Measurements from ENCODE around the gene ZBTB38.

Gene ZBTB38

GRCh38 chr3:141366285-141367037 lies 1.8 kb upstream of the ZBTB38 start:
- in situ Hi-C loops (cut with MboI; ENCODE audit: low sequenced_read_pairs), result no loop called here

- in situ Hi-C loops (cut with MboI; ENCODE audit: low sequenced_read_pairs), result no loop called here
Measured at GRCh38 chr3:141367038-141367730, 1.1 kb upstream of the ZBTB38 start.

GRCh38 chr3:141368925-141369794 lies 856 bp downstream of the ZBTB38 start:
- in situ Hi-C loops (cut with MboI; ENCODE audit: low sequenced_read_pairs), result no loop called here

- in situ Hi-C loops (cut with MboI; ENCODE audit: low sequenced_read_pairs), result no loop called here
Measured at GRCh38 chr3:141370065-141370533, 1.8 kb downstream of the ZBTB38 start.

GRCh38 chr3:141371882-141372281 lies 3.6 kb downstream of the ZBTB38 start:
- in situ Hi-C loops (cut with MboI; ENCODE audit: low sequenced_read_pairs), result no loop called here

DNA sequence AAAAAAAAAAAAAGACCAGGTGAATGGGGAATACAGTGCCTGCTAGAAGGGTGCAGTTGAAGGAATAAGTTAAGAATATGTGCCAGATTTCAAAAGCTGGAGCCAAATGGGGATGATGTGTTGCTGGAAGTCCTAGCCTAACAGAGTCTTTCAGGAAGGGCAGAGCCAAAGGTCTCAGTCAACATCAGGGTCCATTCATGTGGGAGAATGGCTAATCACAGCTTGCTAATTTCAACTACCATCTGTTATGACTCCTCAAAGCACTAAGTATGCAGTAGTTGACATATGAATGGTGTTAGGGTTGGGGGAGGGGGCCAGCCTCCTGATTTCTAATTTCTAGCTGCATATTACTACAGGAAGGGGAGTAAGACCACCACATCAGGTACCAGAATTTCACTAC lies 4.4 kb downstream of the ZBTB38 start:
- in situ Hi-C loops (cut with MboI; ENCODE audit: low sequenced_read_pairs), result no loop called here

- in situ Hi-C loops (cut with MboI; ENCODE audit: low sequenced_read_pairs), result no loop called here
Measured at GRCh38 chr3:141373232-141373631, 4.9 kb downstream of the ZBTB38 start.

DNA sequence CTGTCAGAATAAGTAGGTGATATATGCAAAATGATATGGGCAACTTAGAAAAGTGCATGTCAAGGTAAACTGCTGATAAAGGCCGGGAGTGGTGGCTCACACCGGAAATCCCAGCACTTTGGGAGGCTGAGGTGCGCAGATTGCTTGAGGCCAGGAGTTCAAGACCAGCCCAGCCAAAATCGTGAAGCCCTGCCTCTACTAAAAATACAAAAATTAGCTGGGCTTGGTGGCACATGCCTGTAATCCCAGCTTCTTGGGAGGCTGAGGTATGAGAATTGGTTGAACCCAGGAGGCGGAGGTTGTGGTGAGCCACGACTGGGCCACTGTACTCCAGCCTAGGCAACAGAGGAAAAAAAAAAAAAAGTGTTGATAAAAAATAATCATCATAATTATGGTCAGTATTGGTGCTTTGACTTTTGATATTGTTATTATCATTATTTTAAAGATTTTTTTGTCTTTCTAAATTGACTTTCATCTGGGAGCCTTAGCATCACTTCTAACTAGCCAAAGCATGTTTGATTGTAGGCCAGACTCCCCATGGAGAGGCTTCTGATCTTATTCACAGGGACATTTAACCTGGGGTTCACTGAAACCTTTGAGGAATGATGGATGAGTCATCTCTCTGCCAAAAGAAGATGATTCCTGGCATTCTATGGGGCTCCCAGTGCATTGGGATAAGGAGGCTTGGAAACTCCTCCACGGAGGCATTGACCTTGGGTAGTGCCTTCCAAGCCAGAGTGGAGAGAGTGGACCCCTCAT lies 5.6 kb downstream of the ZBTB38 start:
- in situ Hi-C loops (cut with MboI; ENCODE audit: low sequenced_read_pairs), result no loop called here

DNA sequence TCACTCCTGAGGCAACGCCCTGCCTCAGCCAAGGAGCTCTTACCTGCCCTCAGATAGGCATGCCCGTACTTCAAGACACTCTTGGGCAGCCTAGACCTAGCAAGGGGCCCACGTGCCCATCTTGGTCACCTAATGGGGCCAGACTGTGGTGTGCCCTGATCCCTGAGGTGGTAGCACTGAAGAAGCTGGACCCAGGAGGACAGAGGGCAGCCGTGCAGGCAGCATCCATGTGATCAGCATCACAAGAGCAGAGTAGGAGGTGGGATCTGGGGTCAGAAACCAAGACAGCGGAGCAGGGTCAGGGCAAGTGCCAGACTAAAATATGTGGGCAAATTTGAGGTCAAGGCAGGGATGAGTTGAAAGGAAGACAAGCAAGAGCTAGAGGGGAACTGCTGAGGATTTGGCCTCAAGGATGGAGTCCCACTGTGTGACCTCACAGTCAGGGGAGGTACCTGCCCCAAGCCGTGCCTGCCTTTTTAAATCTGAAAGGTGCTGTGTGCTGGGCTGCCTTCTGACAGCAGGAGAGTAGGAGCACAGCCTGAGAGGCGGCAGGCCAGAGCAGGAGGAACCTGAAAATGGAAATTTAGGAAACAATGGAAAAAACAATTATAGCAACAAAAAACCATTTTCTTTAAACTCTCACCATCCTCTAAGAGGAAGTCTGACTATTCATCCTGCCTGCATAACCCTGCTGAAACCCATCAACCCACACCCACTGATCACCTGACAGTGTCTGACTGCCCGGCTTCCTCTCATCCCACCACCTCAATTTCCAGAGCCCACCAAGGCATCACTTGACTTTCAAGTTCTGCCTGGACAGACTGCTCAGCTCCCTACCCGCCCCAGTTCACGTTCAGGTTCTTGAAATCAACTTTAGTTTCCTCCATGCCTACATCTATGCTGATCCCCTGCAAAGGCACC lies 7.3 kb downstream of the ZBTB38 start:
- in situ Hi-C loops (cut with MboI; ENCODE audit: low sequenced_read_pairs), result no loop called here

DNA sequence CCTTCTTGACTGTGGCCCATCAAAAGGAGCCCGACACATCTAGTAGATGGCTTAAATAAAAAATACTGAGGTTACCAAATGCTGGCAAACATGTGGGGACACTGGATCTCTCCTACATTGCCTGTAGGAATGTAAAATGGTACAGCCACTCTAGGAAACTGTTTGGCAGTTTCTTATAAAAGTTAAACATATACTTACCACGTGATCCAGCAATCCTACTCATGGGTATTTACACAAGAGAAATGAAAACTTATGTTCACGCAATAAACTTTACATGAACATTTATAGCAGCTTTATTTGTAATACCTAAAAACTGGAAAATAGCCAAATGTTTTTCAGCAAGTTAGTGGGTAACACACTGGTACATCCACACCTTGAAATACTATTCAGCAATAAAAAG lies 9.1 kb downstream of the ZBTB38 start:
- in situ Hi-C loops (cut with MboI; ENCODE audit: low sequenced_read_pairs), result no loop called here

GRCh38 chr3:141378556-141378955 lies 10.3 kb downstream of the ZBTB38 start:
- in situ Hi-C loops (cut with MboI; ENCODE audit: low sequenced_read_pairs), result no loop called here

DNA sequence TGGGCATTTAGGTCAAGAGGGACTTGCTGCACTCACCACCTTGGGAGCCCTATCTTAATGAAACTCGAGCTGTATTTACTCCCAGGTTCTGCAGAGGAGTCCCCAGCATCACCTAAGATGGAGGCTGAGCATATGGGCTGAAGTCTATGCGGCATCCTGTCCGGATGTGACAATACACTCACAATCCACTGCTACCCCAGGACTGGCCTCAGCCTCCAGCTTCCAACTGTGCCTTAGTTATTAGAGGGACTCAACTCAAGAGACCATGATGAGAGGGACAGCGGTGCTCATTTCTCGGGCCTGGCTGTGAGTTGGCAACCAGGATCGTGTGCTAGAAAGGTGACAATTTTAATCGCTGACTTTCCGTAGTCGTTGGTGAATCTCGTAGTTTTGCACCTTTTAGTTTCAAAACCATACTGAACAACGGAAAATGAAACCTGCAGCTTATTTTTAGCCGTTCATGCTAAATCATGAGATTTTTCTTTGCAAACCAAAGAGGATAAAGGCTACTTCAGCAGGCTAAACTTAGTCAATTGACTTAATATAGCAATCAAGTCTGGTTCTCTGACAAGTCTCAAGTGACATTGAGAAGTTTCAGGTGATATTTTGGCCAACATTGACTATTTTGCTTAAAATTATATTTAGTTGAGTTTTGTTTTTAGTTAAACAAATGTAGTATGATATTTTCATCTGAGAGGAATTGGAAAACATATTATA lies 11.1 kb downstream of the ZBTB38 start:
- in situ Hi-C loops (cut with MboI; ENCODE audit: low sequenced_read_pairs), result no loop called here

- in situ Hi-C loops (cut with MboI; ENCODE audit: low sequenced_read_pairs), result no loop called here
Measured at GRCh38 chr3:141380279-141380678, 12.0 kb downstream of the ZBTB38 start.

DNA sequence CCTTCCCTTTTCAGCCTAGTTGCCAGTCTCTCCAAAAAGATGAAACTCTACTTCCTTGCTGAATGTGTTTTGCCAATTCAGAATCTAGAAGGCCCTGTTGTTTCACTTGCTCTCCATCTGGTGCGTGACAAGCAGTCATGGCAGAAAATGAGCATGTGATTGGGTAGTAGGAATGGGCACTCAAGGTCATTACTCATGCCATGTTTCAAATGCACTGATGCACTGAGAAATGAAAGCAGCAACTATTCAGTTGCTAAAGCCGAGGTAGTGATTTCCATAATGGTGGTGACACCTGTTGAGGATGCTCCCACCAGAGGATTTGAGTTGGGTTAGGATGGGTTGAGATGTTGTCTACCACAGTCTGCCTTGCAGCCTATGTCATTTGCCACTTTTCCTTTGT lies 12.7 kb downstream of the ZBTB38 start:
- in situ Hi-C loops (cut with MboI; ENCODE audit: low sequenced_read_pairs), result no loop called here

GRCh38 chr3:141382571-141382970 lies 14.3 kb downstream of the ZBTB38 start:
- in situ Hi-C loops (cut with MboI; ENCODE audit: low sequenced_read_pairs), result no loop called here

- in situ Hi-C loops (cut with MboI; ENCODE audit: low sequenced_read_pairs), result no loop called here
Measured at GRCh38 chr3:141383555-141384129, 15.3 kb downstream of the ZBTB38 start.

- in situ Hi-C loops (cut with MboI; ENCODE audit: low sequenced_read_pairs), result no loop called here
Measured at GRCh38 chr3:141384157-141384556, 15.9 kb downstream of the ZBTB38 start.

DNA sequence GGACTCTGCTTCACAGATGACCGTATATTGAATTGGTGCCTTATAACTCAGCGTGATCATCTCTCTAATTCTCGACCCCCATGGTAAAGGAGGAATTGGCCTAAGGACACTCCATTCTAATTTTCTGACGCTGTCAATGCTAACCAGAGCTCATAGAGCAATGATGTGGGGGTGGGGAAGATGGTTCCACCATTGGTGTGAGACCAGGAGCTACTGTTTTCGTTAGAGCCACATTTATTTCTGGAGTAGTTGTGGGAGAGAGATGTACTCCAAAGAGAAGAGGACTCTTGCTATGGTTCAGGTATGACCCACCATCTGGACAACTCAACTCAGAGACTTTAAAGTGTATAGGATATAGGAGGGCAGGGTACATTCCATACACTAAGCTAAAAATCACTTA lies 16.3 kb downstream of the ZBTB38 start:
- in situ Hi-C loops (cut with MboI; ENCODE audit: low sequenced_read_pairs), result no loop called here
